Nephron (organoid): Measurements from ENCODE around the gene TRNT1.

ENCODE experiments used
- H3K27ac Mint-ChIP-seq, 3 experiments: 2 replicates each; pipeline ENCODE4 v1.8.0; 2020; ENCODE audit warnings: mixed read lengths in 3 of 3, mild to moderate bottlenecking in 2 of 3, moderate library complexity in 1 of 3
- H3K27me3 Mint-ChIP-seq: 2 replicates; pipeline ENCODE4 v1.8.0; 2021; ENCODE audit warnings: low read depth, mild to moderate bottlenecking, moderate library complexity, mixed read lengths
- H3K36me3 Mint-ChIP-seq: 2 replicates; pipeline ENCODE4 v1.8.0; 2020; ENCODE audit warnings: low read depth, mixed read lengths
- H3K4me1 Mint-ChIP-seq: 2 replicates; pipeline ENCODE4 v1.8.0; 2020; ENCODE audit warnings: mixed read lengths
- H3K4me3 Mint-ChIP-seq, 3 experiments: 2 replicates each; pipeline ENCODE4 v1.8.0; 2020; ENCODE audit warnings: mild to moderate bottlenecking in 3 of 3, mixed read lengths in 3 of 3, moderate library complexity in 2 of 3
- H3K9me3 Mint-ChIP-seq: 2 replicates; pipeline ENCODE4 v1.8.0; 2020; ENCODE audit warnings: mixed read lengths
- CTCF ChIP-seq, 3 experiments: fragments of 200-600 bp; sonication (generic); IDR thresholded peaks; one replicate each; pipeline ENCODE4 v1.5.0; 2021; ENCODE audit warnings: antibody characterized with exemption in 3 of 3; ENCODE audit not compliant: unreplicated experiment in 3 of 3

TRNT1 gene

DNA sequence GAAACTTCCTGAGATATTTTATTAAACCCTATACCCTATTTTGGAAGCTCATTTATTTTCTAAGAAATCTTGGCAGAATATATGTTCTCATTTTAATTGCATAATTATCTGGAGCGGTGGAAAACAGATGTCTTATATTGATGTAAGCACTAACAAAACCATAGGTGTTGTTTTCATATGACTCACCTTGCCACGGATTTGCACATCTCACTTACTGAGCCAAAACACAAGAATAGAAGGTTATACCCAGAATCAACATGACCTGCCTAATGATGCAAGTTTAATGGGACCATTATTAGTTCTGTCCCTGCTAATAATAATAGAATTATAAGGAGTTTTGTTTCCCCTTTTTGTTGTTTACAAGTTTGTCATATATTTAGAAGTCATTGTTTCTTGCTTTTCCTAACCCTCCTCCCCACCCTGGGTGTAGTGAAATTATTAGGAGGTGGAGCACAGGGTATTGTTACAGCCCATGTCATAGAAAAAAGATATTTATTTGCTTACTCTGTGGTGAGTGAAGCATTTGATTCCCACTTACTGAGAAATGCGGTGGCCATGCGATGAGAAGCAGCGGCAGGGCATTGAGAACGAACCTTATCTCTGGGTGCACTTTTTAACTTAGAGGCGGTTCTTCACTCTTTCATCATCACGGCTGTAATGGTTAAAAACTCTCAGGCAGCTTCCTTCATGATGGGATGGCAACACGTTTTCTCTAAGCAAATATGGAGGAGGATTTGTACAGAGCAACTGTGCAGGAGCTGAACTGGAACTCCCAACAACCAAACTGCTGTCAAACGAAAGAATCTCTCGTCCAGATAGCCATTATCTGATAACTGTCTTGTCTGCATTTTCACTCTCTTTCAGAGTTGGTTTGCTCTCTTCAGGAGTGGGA is 17.1 kb upstream of the TRNT1 start:
- Mint-ChIP-seq H3K4me1 (no peaks in the 10 kb centered on the region), H3K9me3 (no peaks in the 10 kb centered on the region), H3K27me3 (no peaks in the 10 kb centered on the region), H3K36me3 (no peaks in the 10 kb centered on the region), H3K27ac (peak overlapping the region in 1 of 3 experiments; percentile 52), H3K4me3 (no peak overlapping the region)
- no peak for TF ChIP-seq CTCF (IDR thresholded peaks at IDR 0.05; ENCODE audit: unreplicated experiment in 3 of 3)

- H3K27ac Mint-ChIP-seq = peak within 1 kb of the TSS in 1 of 3 experiments; percentile 52
- H3K4me3 Mint-ChIP-seq = no peak within 1 kb of the TSS
- no peaks in the 10 kb centered on the region for H3K36me3 Mint-ChIP-seq
- no peaks in the 10 kb centered on the region for H3K9me3 Mint-ChIP-seq
- no peaks in the 10 kb centered on the region for H3K4me1 Mint-ChIP-seq
- H3K27me3 Mint-ChIP-seq = no peaks in the 10 kb centered on the region
- no peak for TF ChIP-seq CTCF (IDR thresholded peaks at IDR 0.05; ENCODE audit: unreplicated experiment in 3 of 3)
Observed at GRCh38 chr3:3110299-3110630, 16.5 kb upstream of the TRNT1 start, which contains the start of gene IL5RA. Gene IL5RA, minus strand, starts transcription at chr3:3110374. Its CDS starts 5,390 bp downstream, at chr3:3104984.

DNA sequence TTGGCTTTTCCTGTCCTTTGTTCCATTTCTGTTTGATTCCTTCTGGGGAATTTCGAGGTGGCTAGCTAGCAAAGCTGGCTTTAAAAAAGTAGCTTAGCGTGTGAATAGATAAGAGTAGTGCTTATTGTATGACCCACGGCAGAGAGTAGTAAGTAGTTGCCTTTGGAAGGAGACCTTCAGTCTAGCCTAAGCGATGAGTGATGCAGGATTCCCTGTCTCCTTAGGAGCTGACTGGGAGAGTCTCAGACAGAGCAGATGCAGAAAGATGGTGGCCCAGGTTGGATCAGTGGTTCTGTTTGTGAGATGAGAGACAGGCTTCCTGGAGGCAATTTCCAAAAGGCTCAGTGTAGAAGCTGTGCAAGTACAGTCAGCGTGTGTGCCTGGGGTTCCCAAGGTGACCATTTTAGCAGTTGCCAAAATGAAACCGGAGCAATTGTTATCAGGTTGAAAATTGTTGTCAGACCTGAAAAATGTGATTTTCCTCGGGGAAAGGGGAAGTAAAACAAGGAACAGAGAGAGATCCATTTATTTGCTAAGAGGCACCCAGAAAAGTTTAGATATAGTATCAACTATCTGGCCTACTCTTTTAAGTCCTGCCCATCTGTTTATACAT is 15.9 kb upstream of the TRNT1 start:
- Mint-ChIP-seq H3K4me3 (no peak overlapping the region), H3K36me3 (no peaks in the 10 kb centered on the region), H3K27me3 (no peaks in the 10 kb centered on the region), H3K4me1 (no peaks in the 10 kb centered on the region), H3K27ac (no peak overlapping the region), H3K9me3 (no peaks in the 10 kb centered on the region)
- no peak for TF ChIP-seq CTCF (IDR thresholded peaks at IDR 0.05; ENCODE audit: unreplicated experiment in 3 of 3)

DNA sequence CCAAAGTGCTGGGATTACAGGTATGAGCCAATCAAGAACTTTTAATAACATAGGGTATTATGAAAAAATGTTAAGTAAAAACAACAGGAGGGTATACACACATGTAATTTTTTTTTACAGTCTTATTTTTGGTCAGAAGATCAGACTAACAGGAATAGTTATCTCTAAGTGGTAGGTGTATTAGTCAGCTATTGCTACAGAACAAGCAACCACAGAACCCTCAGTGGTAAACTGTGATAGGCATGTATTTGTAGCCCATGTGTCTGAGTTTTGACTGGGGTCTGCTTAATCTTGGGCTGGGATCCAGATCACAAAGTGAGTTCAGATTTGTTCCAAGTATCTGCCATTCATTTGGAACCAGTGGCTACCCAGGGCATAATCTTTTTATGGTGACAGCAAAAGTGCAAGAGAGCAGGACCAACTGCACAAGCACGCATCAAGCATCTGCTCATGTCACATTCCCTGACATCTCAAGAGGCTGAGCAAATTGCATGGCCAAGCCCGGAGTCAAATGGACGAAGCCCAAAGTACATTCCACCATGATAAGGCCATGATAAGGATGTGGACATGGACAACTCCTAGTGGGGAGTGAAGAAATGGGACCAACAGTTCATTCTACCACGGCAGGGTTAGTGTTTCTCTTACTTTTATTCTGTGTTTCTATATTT is 13.6 kb upstream of the TRNT1 start:
- Mint-ChIP-seq H3K36me3 (no peaks in the 10 kb centered on the region), H3K27ac (no peak overlapping the region), H3K9me3 (no peaks in the 10 kb centered on the region), H3K4me1 (no peaks in the 10 kb centered on the region), H3K4me3 (no peak overlapping the region), H3K27me3 (no peaks in the 10 kb centered on the region)
- no peak for TF ChIP-seq CTCF (IDR thresholded peaks at IDR 0.05; ENCODE audit: unreplicated experiment in 3 of 3)

DNA sequence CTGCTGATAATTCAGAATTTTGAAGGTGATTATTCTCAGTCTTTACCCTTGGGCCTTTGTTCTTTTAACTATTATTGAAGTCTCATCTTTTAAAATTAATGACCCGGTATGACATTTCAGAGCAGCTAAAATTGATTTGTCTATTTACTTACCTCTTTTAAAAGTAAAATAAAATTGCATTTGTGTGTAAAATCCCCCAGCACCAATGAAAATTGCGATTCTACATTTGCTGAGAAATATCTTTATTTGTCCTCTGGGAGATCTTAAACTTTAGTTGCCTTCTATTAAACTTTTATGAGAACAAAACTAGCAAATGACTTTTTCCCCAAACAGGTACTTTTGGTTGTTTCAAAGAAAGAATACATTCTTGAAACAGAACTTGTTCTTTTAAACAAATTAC is 9.1 kb upstream of the TRNT1 start:
- no peak overlapping the region for H3K4me3 Mint-ChIP-seq
- H3K27me3 Mint-ChIP-seq = no peaks in the 10 kb centered on the region
- H3K36me3 Mint-ChIP-seq = no peaks in the 10 kb centered on the region
- H3K9me3 Mint-ChIP-seq = no peaks in the 10 kb centered on the region
- no peak for TF ChIP-seq CTCF (IDR thresholded peaks at IDR 0.05; ENCODE audit: unreplicated experiment in 3 of 3)
- H3K4me1 Mint-ChIP-seq = no peaks in the 10 kb centered on the region
- no peak overlapping the region for H3K27ac Mint-ChIP-seq
